IMR-90 (cell line): ENCODE data around the gene ERCC5. TPM values are rescaled to one million over a fixed set of nuclear protein-coding genes. Genes with fewer than 3 reads are reported as not detected.

Experiments used
- ATAC-seq: fragments of 200-7000 bp; cut with Tn5 transposase; 2 replicates; pipeline ENCODE4 v1.9.1; 2020; ENCODE audit warnings: low read depth, mild to moderate bottlenecking, moderate library complexity
- BruUV-seq: library from RNA; stranded (reverse); fragments of 400-500 nt; replicated peaks from 2 replicates; lab custom pipeline; 2021; lab: Mats Ljungman, UMichigan
- CTCF ChIA-PET: fragments of 300-600 bp; formaldehyde crosslinking; extraction: SDS; loops from one replicate; lab custom pipeline; 2021; ENCODE audit warnings: antibody characterized with exemption; lab: Yijun Ruan, JAX
- POLR2A ChIA-PET: fragments of 300-600 bp; sonication (Branson Sonifier 250); formaldehyde crosslinking; loops from one replicate; lab custom pipeline; 2022; ENCODE audit warnings: antibody characterized with exemption; ENCODE audit not compliant: unreplicated experiment; lab: Charles Lee
- DNase-seq: peaks from one replicate; pipeline ENCODE4 v3.0.0; 2013
- H2AFZ ChIP-seq: replicated peaks from 2 replicates; pipeline ENCODE3; 2013; ENCODE audit warnings: low read length, mild to moderate bottlenecking; ENCODE audit not compliant: poor library complexity
- H2AK5ac ChIP-seq: 2 replicates; pipeline ENCODE4 v1.6.1; 2013; ENCODE audit warnings: low read depth, low read length, inconsistent platforms
- H2AK9ac ChIP-seq: replicated peaks from 2 replicates; pipeline ENCODE3; 2013; ENCODE audit warnings: mild to moderate bottlenecking, low read depth, low read length, moderate library complexity; ENCODE audit not compliant: poor library complexity
- H2BK120ac ChIP-seq: 2 replicates; pipeline ENCODE4 v1.6.1; 2013; ENCODE audit warnings: low read depth, low read length, inconsistent platforms
- H2BK15ac ChIP-seq: 3 replicates; pipeline ENCODE4 v1.6.1; 2013; ENCODE audit warnings: low read depth, low read length, inconsistent platforms
- H2BK20ac ChIP-seq: 2 replicates; pipeline ENCODE4 v1.6.1; 2013; ENCODE audit warnings: low read depth, mild to moderate bottlenecking, inconsistent platforms, low read length, moderate library complexity
- H2BK5ac ChIP-seq: 2 replicates; pipeline ENCODE4 v1.6.1; 2013; ENCODE audit warnings: mild to moderate bottlenecking, low read depth, low read length, inconsistent platforms; ENCODE audit not compliant: poor library complexity, severe bottlenecking
- H3K14ac ChIP-seq: replicated peaks from 2 replicates; pipeline ENCODE4 v1.6.1; 2013; ENCODE audit warnings: low read depth, low read length, inconsistent platforms
- H3K18ac ChIP-seq: 2 replicates; pipeline ENCODE4 v1.6.1; 2013; ENCODE audit warnings: low read depth, low read length, control low read depth
- H3K23ac ChIP-seq: 2 replicates; pipeline ENCODE4 v1.6.1; 2013; ENCODE audit warnings: low read depth, low read length, inconsistent platforms
- H3K27ac ChIP-seq: 2 replicates; pipeline ENCODE4 v1.5.1; 2013; ENCODE audit warnings: mild to moderate bottlenecking, control low read depth, low read length; ENCODE audit not compliant: insufficient read depth
- H3K27me3 ChIP-seq: 2 replicates; pipeline ENCODE4 v1.6.1; 2013; ENCODE audit warnings: low read length; ENCODE audit not compliant: control insufficient read depth, insufficient read depth
- H3K36me3 ChIP-seq: 2 replicates; pipeline ENCODE4 v1.6.1; 2013; ENCODE audit warnings: low read length, mixed read lengths; ENCODE audit not compliant: control insufficient read depth, insufficient read depth
- H3K4ac ChIP-seq: 2 replicates; pipeline ENCODE4 v1.6.1; 2013; ENCODE audit warnings: low read depth, low read length, inconsistent platforms
- H3K4me1 ChIP-seq: 2 replicates; pipeline ENCODE4 v1.6.1; 2013; ENCODE audit warnings: low read length, mixed read lengths; ENCODE audit not compliant: control insufficient read depth, insufficient read depth
- H3K4me2 ChIP-seq: 2 replicates; pipeline ENCODE4 v1.6.1; 2013; ENCODE audit warnings: low read depth, mild to moderate bottlenecking, control low read depth, low read length, moderate library complexity
- H3K4me3 ChIP-seq: 2 replicates; pipeline ENCODE4 v1.5.1; 2013; ENCODE audit warnings: low read depth, mild to moderate bottlenecking, control low read depth, low read length, moderate library complexity; ENCODE audit not compliant: insufficient read depth
- H3K56ac ChIP-seq: 2 replicates; pipeline ENCODE4 v1.6.1; 2013; ENCODE audit warnings: low read length, inconsistent platforms; ENCODE audit not compliant: insufficient read depth; ENCODE audit errors: extremely low read depth
- H3K79me1 ChIP-seq, 2 experiments: 2 replicates each; pipeline ENCODE4 v1.6.1; 2013; ENCODE audit warnings: low read length in 2 of 2, inconsistent platforms in 1 of 2, low read depth in 1 of 2
- H3K9ac ChIP-seq: 2 replicates; pipeline ENCODE4 v1.6.1; 2013; ENCODE audit warnings: low read depth, low read length, control low read depth
- H3K9me1 ChIP-seq: 2 replicates; pipeline ENCODE4 v1.6.1; 2013; ENCODE audit warnings: low read length, inconsistent platforms; ENCODE audit not compliant: insufficient read depth
- H3K9me3 ChIP-seq: 2 replicates; pipeline ENCODE4 v1.6.1; 2013; ENCODE audit warnings: low read length; ENCODE audit not compliant: control insufficient read depth, insufficient read depth
- H4K20me1 ChIP-seq: 2 replicates; pipeline ENCODE4 v1.6.1; 2013; ENCODE audit warnings: low read length, inconsistent platforms; ENCODE audit not compliant: insufficient read depth
- H4K5ac ChIP-seq: 2 replicates; pipeline ENCODE4 v1.6.1; 2013; ENCODE audit warnings: mild to moderate bottlenecking, low read depth, low read length, control low read depth
- H4K8ac ChIP-seq, 2 experiments: 2 replicates each; pipeline ENCODE4 v1.6.1; 2013; ENCODE audit warnings: low read depth in 2 of 2, low read length in 2 of 2, control low read depth in 1 of 2, inconsistent platforms in 1 of 2
- H4K91ac ChIP-seq: 2 replicates; pipeline ENCODE4 v1.6.1; 2013; ENCODE audit warnings: low read depth, low read length, inconsistent platforms; ENCODE audit not compliant: insufficient read depth
- BHLHE40 ChIP-seq: fragments of 150-350 bp; IDR thresholded peaks from 2 replicates; pipeline ENCODE4 v1.6.1; 2016; ENCODE audit warnings: mild to moderate bottlenecking, low read depth, low read length
- CHD1 ChIP-seq: IDR thresholded peaks from 2 replicates; pipeline ENCODE4 v1.6.1; 2012; ENCODE audit warnings: low read depth, low read length, improper control_type of control experiment
- FOS ChIP-seq: fragments of 150-350 bp; IDR thresholded peaks from 2 replicates; pipeline ENCODE4 v1.6.1; 2016; ENCODE audit warnings: low read depth, low read length
- MAZ ChIP-seq: IDR thresholded peaks from 2 replicates; pipeline ENCODE4 v1.6.1; 2012; ENCODE audit warnings: low read depth, mild to moderate bottlenecking, low read length, improper control_type of control experiment, moderate library complexity, borderline replicate concordance
- NFE2L2 ChIP-seq: fragments of 150-350 bp; IDR thresholded peaks from 2 replicates; pipeline ENCODE4 v1.6.1; 2016; ENCODE audit warnings: low read depth, mild to moderate bottlenecking, low read length
- RAD21 ChIP-seq: IDR thresholded peaks from 2 replicates; pipeline ENCODE4 v1.6.1; 2012; ENCODE audit warnings: low read length, improper control_type of control experiment
- RCOR1 ChIP-seq: IDR thresholded peaks from 2 replicates; pipeline ENCODE4 v1.6.1; 2012; ENCODE audit warnings: mild to moderate bottlenecking, low read length, improper control_type of control experiment; ENCODE audit not compliant: insufficient replicate concordance
- WGBS, 2 experiments: methylation state at CpG; one replicate each; pipeline versions ENCODE4 v1.1.5 to v1.1.7; 2013; ENCODE audit warnings: missing lambda C conversion rate in 2 of 2; ENCODE audit not compliant: insufficient read length in 1 of 2; ENCODE audit errors: extremely low coverage in 2 of 2; 5-methylcytosine and 5-hydroxymethylcytosine counted together
- dilution Hi-C: fragments of 300-500 bp; cut with HindIII; formaldehyde crosslinking; loops from one replicate; pipeline ENCODE4 v1.14.3; 2018; ENCODE audit warnings: low sequenced_read_pairs; ENCODE audit not compliant: unreplicated experiment
- in situ Hi-C: fragments of 300-500 bp; cut with MboI; formaldehyde crosslinking; loops from 3 replicates; pipeline ENCODE4 v1.14.3; 2019; ENCODE audit warnings: low sequenced_read_pairs, inconsistent platforms, mixed read lengths
- intact Hi-C: fragments of 100-400 bp; cut with micrococcal nuclease; formaldehyde crosslinking; loops from 2 replicates; pipeline ENCODE4 v1.10.0; 2022
- polyA plus RNA-seq, 3 experiments: library from polyadenylated mRNA; depleted of rRNA; stranded (reverse); fragments of >200 nt; gene quantifications; 2 replicates each; pipeline ENCODE4 v1.2.3, GENCODE V29; 2012; ENCODE audit warnings: low replicate concordance in 1 of 3
- total RNA-seq: library from RNA; depleted of rRNA; stranded (reverse); fragments of >200 nt; gene quantifications from 2 replicates; pipeline ENCODE4 v1.2.3, GENCODE V29; 2012
- TF ChIP-seq, protein P1 (sequence below): fragments of 150-350 bp; IDR thresholded peaks from 2 replicates; pipeline ENCODE4 v1.6.1; 2016; ENCODE audit warnings: low read depth, mild to moderate bottlenecking, low read length, moderate library complexity, borderline replicate concordance
- TF ChIP-seq, protein P2 (sequence below): conservative IDR thresholded peaks from 2 replicates; pipeline ENCODE4 v1.5.1; 2012; ENCODE audit warnings: mild to moderate bottlenecking, low read depth, low read length, improper control_type of control experiment

Gene ERCC5
- total and polyA plus RNA-seq, 2 of the 4 experiments (the other 2 are of a cell fraction), result 29.7 to 34.4 TPM

DNA sequence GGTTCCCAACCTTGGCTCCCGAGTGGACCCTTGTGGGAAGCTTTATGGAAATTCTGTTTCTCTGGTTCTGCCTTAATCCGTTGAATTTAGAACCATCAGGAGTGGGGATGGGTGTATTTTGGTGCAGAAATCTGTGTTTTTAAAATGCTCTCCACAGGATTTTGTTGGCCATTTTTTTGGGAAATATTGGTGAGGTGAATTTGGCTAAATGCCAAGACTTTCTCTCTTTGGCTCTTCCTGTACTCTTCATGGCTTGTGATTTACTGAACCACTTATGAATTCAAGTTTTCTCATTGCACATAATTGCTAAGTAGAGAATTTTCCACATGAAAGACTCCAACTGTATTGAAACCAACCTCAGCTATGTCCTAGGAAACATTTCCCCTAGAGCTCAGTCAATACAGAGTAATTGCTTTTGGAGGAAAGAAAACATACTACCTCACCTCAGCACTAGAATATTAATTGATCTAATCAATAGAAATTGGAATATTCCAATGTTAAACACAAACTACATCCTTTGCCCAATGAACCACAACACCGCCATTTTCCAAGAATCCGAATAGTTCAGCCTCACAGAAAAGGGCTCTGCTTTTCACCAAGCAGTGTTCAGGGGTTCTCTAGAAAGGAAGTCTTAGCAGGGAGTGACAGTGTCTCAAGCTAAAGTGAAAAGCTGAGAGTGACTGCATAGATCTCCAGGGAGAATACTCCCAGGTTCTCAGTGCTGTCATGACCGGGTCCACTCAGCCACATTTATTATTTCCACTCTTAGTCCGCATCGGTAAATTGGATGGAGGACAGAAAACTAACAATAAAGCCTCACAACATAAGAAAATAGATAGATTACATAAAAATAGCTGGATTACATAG lies 60.3 kb downstream of the ERCC5 start:
- Histone ChIP-seq H4K20me1 (no peaks in the 10 kb centered on the region), H4K8ac (no peak overlapping the region), H2AFZ (no peak overlapping the region), H3K4me2 (no peak overlapping the region), H3K4ac (no peak overlapping the region), H3K27ac (no peak overlapping the region), H2BK5ac (no peak overlapping the region), H3K9me1 (no peaks in the 10 kb centered on the region), H3K27me3 (no peaks in the 10 kb centered on the region; the same call in 1 of the 2 replicates), H2BK120ac (no peak overlapping the region), H3K9me3 (no peaks in the 10 kb centered on the region), H3K23ac (no peak overlapping the region), H4K91ac (no peak overlapping the region), H2AK9ac (no peak overlapping the region), H2BK20ac (no peak overlapping the region), H3K14ac (no peak overlapping the region), H3K79me1 (no peaks in the 10 kb centered on the region), H3K36me3 (no peaks in the 10 kb centered on the region), H4K5ac (no peak overlapping the region), H2BK15ac (no peak overlapping the region), H3K4me1 (no peaks in the 10 kb centered on the region), H3K4me3 (no peak overlapping the region), H3K18ac (no peak overlapping the region), H3K9ac (no peak overlapping the region), H2AK5ac (no peak overlapping the region), H3K56ac (no peak overlapping the region)
- WGBS, 2 experiments, result 100% methylated on average over 2 of the region's 7 CpGs; no CpG with 5 or more reads in 1 of the 2 experiments
- TF ChIP-seq RAD21, result no peak
- no peak for TF ChIP-seq FOS
- TF ChIP-seq RCOR1, result no peak
- TF ChIP-seq BHLHE40, result no peak
- TF ChIP-seq, protein P1, sequence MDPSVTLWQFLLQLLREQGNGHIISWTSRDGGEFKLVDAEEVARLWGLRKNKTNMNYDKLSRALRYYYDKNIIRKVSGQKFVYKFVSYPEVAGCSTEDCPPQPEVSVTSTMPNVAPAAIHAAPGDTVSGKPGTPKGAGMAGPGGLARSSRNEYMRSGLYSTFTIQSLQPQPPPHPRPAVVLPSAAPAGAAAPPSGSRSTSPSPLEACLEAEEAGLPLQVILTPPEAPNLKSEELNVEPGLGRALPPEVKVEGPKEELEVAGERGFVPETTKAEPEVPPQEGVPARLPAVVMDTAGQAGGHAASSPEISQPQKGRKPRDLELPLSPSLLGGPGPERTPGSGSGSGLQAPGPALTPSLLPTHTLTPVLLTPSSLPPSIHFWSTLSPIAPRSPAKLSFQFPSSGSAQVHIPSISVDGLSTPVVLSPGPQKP, result no peak
- TF ChIP-seq MAZ, result no peak
- no peak for TF ChIP-seq NFE2L2
- no peak for TF ChIP-seq CHD1
- TF ChIP-seq, protein P2, sequence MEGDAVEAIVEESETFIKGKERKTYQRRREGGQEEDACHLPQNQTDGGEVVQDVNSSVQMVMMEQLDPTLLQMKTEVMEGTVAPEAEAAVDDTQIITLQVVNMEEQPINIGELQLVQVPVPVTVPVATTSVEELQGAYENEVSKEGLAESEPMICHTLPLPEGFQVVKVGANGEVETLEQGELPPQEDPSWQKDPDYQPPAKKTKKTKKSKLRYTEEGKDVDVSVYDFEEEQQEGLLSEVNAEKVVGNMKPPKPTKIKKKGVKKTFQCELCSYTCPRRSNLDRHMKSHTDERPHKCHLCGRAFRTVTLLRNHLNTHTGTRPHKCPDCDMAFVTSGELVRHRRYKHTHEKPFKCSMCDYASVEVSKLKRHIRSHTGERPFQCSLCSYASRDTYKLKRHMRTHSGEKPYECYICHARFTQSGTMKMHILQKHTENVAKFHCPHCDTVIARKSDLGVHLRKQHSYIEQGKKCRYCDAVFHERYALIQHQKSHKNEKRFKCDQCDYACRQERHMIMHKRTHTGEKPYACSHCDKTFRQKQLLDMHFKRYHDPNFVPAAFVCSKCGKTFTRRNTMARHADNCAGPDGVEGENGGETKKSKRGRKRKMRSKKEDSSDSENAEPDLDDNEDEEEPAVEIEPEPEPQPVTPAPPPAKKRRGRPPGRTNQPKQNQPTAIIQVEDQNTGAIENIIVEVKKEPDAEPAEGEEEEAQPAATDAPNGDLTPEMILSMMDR, result no peak
- no peak for DNase-seq
- ChIA-PET CTCF (interaction anchor here (1.0 kb wide), 1 partner anchor 8 kb away, joined by 3 read pairs; no protein-coding TSS in a partner anchor), POLR2A (interaction anchor here (0.7 kb wide), 1 partner anchor 24 kb away, joined by 4 read pairs; no protein-coding TSS in a partner anchor)
- intact Hi-C loops, result no loop called here
- dilution Hi-C loops, result no loop called here
- BruUV-seq, result no TSS peak
- in situ Hi-C loops, result no loop called here
- no peak for ATAC-seq
